Skin of body (tissue), 3 donors: ENCODE results near the gene SIT1. TPM values are rescaled to one million over a fixed set of nuclear protein-coding genes. Genes with fewer than 3 reads are reported as not detected.

Experiments used
- DNase-seq: peaks from one replicate; lab custom pipeline; 2025; lab: John Stamatoyannopoulos, UW
- small RNA-seq: library from RNA; depleted of rRNA; stranded (forward); fragments of <200 nt; gene quantifications from one replicate; pipeline ENCODE3, GENCODE V24; 2014; ENCODE audit warnings: low replicate concordance
- total RNA-seq: library from RNA; depleted of rRNA; stranded (reverse); fragments of >200 nt; gene quantifications from one replicate; pipeline ENCODE4 v1.2.3, GENCODE V29; 2014

Gene SIT1
- total RNA-seq, 1 donor from 2014 or later = 0.30 TPM

- no peak for DNase-seq
Measured at GRCh38 chr9:35606726-35607125, 44.0 kb downstream of the SIT1 start.

GRCh38 chr9:35606138-35606504 is 44.6 kb downstream of the SIT1 start:
- no peak for DNase-seq

GRCh38 chr9:35605351-35606137 is 45.2 kb downstream of the SIT1 start:
- no peak for DNase-seq

GRCh38 chr9:35604578-35605350 is 46.0 kb downstream of the SIT1 start, which contains the start of gene TESK1:
Gene TESK1, plus strand, starts transcription at chr9:35605262. Its CDS starts 358 bp downstream, at chr9:35605620.
- DNase-seq = no peak

- peak; percentile 100 for DNase-seq
Measured at GRCh38 chr9:35603986-35604577, 46.6 kb downstream of the SIT1 start.

GRCh38 chr9:35603506-35603985 is 47.2 kb downstream of the SIT1 start:
- peak; percentile 93 for DNase-seq

- no peak for DNase-seq
Measured at GRCh38 chr9:35599763-35600604, 50.7 kb downstream of the SIT1 start.

Small RNA genes lying within 50 kb of the gene (small RNA-seq; reads per million reads assigned to genes)
- not detected for gene MIR4667
- gene RMRP = not detected
- not detected for gene RN7SL22P

Other genes with a start within 250 kb of the SIT1 start
- gene RUSC2, start 160.8 kb downstream of the SIT1 start, total RNA-seq = 11.2 TPM
- 10.5 TPM for gene TESK1, start 45.7 kb downstream of the SIT1 start, total RNA-seq
- 1.6 TPM for gene CD72, start 32.5 kb downstream of the SIT1 start, total RNA-seq
- 94,985 TPM for gene RMRP, start 7.1 kb upstream of the SIT1 start, total RNA-seq
- 9.8 TPM for gene CCDC107, start 7.4 kb upstream of the SIT1 start, total RNA-seq
- gene ARHGEF39, start 14.3 kb upstream of the SIT1 start, total RNA-seq = 2.4 TPM
- 2.2 TPM for gene CA9, start 23.0 kb upstream of the SIT1 start, total RNA-seq
- gene TPM2, start 39.0 kb upstream of the SIT1 start, total RNA-seq = 517 TPM
- gene TLN1, start 81.3 kb upstream of the SIT1 start, total RNA-seq = 93.7 TPM
- 19.0 TPM for gene CREB3, start 81.7 kb upstream of the SIT1 start, total RNA-seq
- gene GBA2, start 98.3 kb upstream of the SIT1 start, total RNA-seq = 32.1 TPM
- 8.8 TPM for gene RGP1, start 98.4 kb upstream of the SIT1 start, total RNA-seq
- not detected for gene MSMP, start 103.3 kb upstream of the SIT1 start, total RNA-seq
- gene NPR2, start 140.7 kb upstream of the SIT1 start, total RNA-seq = 31.5 TPM
- gene SPAG8, start 161.3 kb upstream of the SIT1 start, total RNA-seq = 1.2 TPM
- 12.3 TPM for gene HINT2, start 164.1 kb upstream of the SIT1 start, total RNA-seq
- gene FAM221B, start 177.8 kb upstream of the SIT1 start, total RNA-seq = not detected
- 3.6 TPM for gene TMEM8B, start 178.3 kb upstream of the SIT1 start, total RNA-seq
- not detected for gene OR13J1, start 219.5 kb upstream of the SIT1 start, total RNA-seq